Activated T-helper 2 cell treated with anti-CD3 and anti-CD28 coated beads, Interferon-gamma antibody, Interleukin-2, Interleukin-4, amounts not matched to agents 10 μg/mL and 5 μg/mL and 100 μg/mL, durations not matched to agents 14 hours and 24 hours and 36 hours (primary cell): ENCODE measurements around the gene INHA. TPM values are rescaled to one million over a fixed set of nuclear protein-coding genes. Genes with fewer than 3 reads are reported as not detected.

Experiments
- DNase-seq: peaks from one replicate; pipeline ENCODE4 v3.0.0; 2021; ENCODE audit warnings: low spot score
- H3K27ac Mint-ChIP-seq: one replicate; pipeline ENCODE4 v1.8.0; 2021; ENCODE audit warnings: mixed read lengths
- H3K27me3 Mint-ChIP-seq: one replicate; pipeline ENCODE4 v1.8.0; 2021; ENCODE audit warnings: low read depth, mixed read lengths
- H3K36me3 Mint-ChIP-seq: one replicate; pipeline ENCODE4 v1.8.0; 2021; ENCODE audit warnings: low read depth, mixed read lengths
- H3K4me1 Mint-ChIP-seq: one replicate; pipeline ENCODE4 v1.8.0; 2021; ENCODE audit warnings: low read depth, mixed read lengths
- H3K4me3 Mint-ChIP-seq: one replicate; pipeline ENCODE4 v1.8.0; 2021; ENCODE audit warnings: low read depth, mild to moderate bottlenecking, moderate library complexity, mixed read lengths
- H3K9me3 Mint-ChIP-seq: one replicate; pipeline ENCODE4 v1.8.0; 2021; ENCODE audit warnings: mixed read lengths
- intact Hi-C: fragments of 100-400 bp; cut with micrococcal nuclease; formaldehyde crosslinking; loops from one replicate; pipeline ENCODE4 v1.15.1; 2023
- total RNA-seq: library from RNA; stranded (reverse); gene quantifications from 2 replicates; pipeline ENCODE4 v1.2.3, GENCODE V29; 2022

INHA gene
- total RNA-seq, 1 donor from 2014 or later: not detected

- peaks cover 2% of the 10 kb centered on the region for H3K4me1 Mint-ChIP-seq
- intact Hi-C loops: no loop called here
- no peak for DNase-seq
- H3K27ac Mint-ChIP-seq: no peak overlapping the region
- no peaks in the 10 kb centered on the region for H3K9me3 Mint-ChIP-seq
- H3K36me3 Mint-ChIP-seq: no peaks in the 10 kb centered on the region
- H3K27me3 Mint-ChIP-seq: peaks cover 12% of the 10 kb centered on the region
- no peak overlapping the region for H3K4me3 Mint-ChIP-seq
Observed at GRCh38 chr2:219556413-219556812, 15.7 kb upstream of the INHA start.

DNA sequence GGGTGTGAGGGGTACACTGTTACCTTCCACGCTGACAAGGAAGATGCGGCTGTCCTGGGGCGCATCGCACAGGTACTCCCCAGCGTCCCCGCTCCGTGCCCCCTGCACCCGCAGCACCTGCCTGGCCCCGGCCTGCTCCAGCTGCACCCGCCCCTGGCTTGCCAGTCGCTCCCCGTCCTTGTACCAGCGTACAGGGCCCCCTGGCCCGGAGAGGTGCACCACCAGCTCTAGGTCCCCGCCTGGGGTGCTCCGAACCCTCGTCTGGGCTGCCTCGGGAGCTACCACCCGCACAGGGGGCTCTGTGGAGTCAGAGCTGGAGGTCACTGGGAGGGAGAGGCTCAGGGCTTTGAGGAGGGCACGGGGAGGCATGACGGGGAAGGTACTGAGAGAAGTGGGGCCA, 14.8 kb upstream of the INHA start:
- H3K4me1 Mint-ChIP-seq: no peaks in the 10 kb centered on the region
- no peaks in the 10 kb centered on the region for H3K9me3 Mint-ChIP-seq
- DNase-seq: no peak
- H3K4me3 Mint-ChIP-seq: no peak overlapping the region
- H3K36me3 Mint-ChIP-seq: no peaks in the 10 kb centered on the region
- H3K27ac Mint-ChIP-seq: no peak overlapping the region
- H3K27me3 Mint-ChIP-seq: peaks cover 9% of the 10 kb centered on the region
- intact Hi-C loops: no loop called here

GRCh38 chr2:219557791-219558785, 14.0 kb upstream of the INHA start:
- no peaks in the 10 kb centered on the region for H3K36me3 Mint-ChIP-seq
- no peaks in the 10 kb centered on the region for H3K4me1 Mint-ChIP-seq
- no peaks in the 10 kb centered on the region for H3K9me3 Mint-ChIP-seq
- DNase-seq: no peak
- intact Hi-C loops: loop anchor here (2.0 kb wide), 1 partner anchor 15 kb away; the partner anchor contains the start of gene CHPF
- peaks cover 9% of the 10 kb centered on the region for H3K27me3 Mint-ChIP-seq
- no peak overlapping the region for H3K4me3 Mint-ChIP-seq
- H3K27ac Mint-ChIP-seq: no peak overlapping the region

- intact Hi-C loops: loop anchor here (2.0 kb wide), 1 partner anchor 17 kb away; the partner anchor contains the start of gene CHPF
- Mint-ChIP-seq H3K27me3 (no peaks in the 10 kb centered on the region), H3K4me1 (no peaks in the 10 kb centered on the region), H3K36me3 (no peaks in the 10 kb centered on the region), H3K9me3 (no peaks in the 10 kb centered on the region), H3K4me3 (no peak overlapping the region), H3K27ac (no peak overlapping the region)
- DNase-seq: no peak
Observed at GRCh38 chr2:219559156-219559915, 12.8 kb upstream of the INHA start.

DNA sequence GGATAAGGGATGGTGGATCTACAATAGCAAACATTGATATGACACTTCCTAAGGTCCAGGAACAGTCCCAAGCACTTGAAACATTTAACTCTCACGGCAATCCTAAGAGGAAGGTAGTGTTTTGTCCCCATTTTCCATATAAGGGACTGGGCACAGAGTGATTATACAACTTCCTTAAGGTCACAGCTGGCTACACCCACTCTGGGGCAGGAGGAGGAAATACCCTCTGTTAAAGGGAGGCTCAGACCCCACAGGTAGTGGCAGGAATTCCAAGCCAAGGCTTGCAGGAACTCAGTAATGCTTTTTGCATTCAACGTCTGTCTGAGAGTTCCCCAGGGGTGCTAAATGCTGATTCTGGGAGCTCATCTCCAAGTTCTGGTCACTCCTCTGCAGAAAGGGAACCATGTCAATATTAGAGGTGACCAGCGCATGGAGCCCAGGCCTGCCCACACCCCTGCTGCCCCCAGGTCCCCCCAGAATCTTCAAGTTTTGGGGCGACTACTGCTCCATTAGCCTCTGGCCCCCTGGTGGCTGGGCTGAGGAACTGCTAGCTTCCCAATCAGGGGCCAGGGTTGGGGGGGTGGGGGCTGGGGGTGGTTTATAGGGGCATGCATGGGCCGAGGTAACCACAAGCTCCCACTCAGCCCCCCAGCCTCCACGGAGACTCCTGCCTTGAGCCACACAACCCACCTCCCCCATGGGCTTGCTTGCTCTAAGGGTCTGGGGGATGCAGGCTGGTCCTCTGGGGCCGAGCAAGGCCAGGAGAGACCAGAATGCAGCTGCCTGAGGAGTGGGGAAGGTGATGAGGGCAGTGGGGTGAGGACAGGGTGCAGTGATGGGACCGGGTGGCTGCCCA, 11.8 kb upstream of the INHA start:
- DNase-seq: no peak
- Mint-ChIP-seq H3K9me3 (no peaks in the 10 kb centered on the region), H3K4me3 (no peak overlapping the region), H3K36me3 (no peaks in the 10 kb centered on the region), H3K27ac (no peak overlapping the region), H3K27me3 (no peaks in the 10 kb centered on the region), H3K4me1 (no peaks in the 10 kb centered on the region)
- intact Hi-C loops: no loop called here

- no peaks in the 10 kb centered on the region for H3K4me1 Mint-ChIP-seq
- intact Hi-C loops: no loop called here
- H3K27me3 Mint-ChIP-seq: no peaks in the 10 kb centered on the region
- no peak overlapping the region for H3K27ac Mint-ChIP-seq
- H3K9me3 Mint-ChIP-seq: no peaks in the 10 kb centered on the region
- no peak for DNase-seq
- no peak overlapping the region for H3K4me3 Mint-ChIP-seq
- no peaks in the 10 kb centered on the region for H3K36me3 Mint-ChIP-seq
Observed at GRCh38 chr2:219560893-219561178, 11.3 kb upstream of the INHA start.

DNA sequence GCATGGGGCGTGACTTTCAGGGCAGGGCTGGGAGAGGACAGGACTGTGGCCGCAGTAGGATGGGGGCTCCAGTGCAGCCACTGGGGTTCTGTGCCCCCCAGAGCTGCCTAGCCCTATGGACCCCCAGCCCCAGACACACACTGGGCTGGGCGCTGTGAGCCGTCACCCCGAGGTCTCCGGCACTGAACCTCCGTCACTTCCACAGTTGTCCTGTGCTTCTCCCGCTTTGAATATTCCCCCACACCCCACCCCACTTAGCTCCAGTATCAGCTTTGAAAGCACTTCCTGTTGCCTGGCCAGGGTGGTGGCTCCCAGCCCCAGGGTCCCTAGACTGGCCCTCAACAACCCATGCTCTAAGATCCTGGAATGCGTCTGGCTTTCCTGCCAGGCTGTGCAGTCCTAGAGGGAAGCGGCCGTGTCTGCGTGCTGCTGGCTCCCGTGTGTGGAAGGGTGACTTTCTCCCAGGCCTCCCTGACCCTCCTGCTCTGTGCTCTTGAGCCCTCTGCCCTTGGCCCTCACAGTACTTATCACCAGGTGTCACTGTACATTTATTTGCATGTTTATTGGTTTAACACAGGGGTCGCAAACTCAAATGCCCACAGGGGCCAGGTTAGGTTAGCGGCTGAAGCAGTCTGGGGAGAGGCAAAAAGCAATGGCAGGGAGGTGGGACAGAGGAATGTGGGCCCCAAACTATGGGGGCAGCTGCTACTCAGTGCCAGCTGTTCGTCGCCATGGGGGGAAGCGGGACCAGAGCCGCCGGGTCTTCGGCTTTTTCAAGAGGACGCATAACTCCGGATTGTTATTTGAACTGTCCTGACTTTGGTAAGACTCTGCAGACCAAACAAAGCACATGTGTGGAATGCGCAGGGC, 10.7 kb upstream of the INHA start:
- Mint-ChIP-seq H3K27me3 (no peaks in the 10 kb centered on the region), H3K4me3 (no peak overlapping the region), H3K36me3 (no peaks in the 10 kb centered on the region), H3K4me1 (no peaks in the 10 kb centered on the region), H3K27ac (no peak overlapping the region), H3K9me3 (no peaks in the 10 kb centered on the region)
- no peak for DNase-seq
- intact Hi-C loops: no loop called here

GRCh38 chr2:219562049-219563020, 9.8 kb upstream of the INHA start:
- Mint-ChIP-seq H3K27me3 (no peaks in the 10 kb centered on the region), H3K36me3 (no peaks in the 10 kb centered on the region), H3K9me3 (no peaks in the 10 kb centered on the region), H3K4me3 (no peak overlapping the region), H3K4me1 (no peaks in the 10 kb centered on the region), H3K27ac (no peak overlapping the region)
- DNase-seq: no peak
- intact Hi-C loops: no loop called here

DNA sequence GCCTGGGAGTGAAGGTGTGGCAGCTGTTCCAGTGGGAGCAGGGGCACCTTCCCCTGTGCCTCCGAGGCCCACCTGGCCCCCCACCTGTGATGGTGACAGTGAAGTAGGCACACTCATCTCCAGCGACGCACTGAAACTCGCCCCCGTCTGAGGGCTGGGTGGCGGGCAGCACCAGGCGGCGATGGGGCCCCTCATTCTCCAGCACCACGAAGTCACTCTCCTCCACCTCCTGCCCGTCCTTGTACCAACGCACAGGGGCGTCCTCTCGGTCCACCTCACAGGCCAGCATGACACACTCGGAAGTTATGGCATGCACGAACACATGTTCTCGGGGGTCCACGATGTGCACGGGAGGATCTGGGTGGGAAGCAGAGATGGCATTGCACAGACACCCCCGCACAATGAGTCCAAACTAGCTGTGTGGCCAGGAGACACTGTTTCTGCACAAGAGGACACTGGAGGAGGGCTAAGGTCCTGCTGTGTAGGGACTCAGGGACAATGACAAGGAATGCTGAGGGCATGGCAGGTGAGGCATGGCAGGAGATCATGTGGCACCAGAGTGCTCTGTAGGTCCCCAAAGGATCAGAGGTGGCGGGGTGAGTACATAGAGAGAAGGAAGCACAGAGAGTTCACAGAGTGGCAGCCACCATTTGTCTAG, 8.7 kb upstream of the INHA start:
- H3K27ac Mint-ChIP-seq: no peak overlapping the region

GRCh38 chr2:219565130-219566080, 6.7 kb upstream of the INHA start:
- H3K4me3 Mint-ChIP-seq: no peak overlapping the region
- peaks cover 14% of the 10 kb centered on the region for H3K27me3 Mint-ChIP-seq
- no peaks in the 10 kb centered on the region for H3K9me3 Mint-ChIP-seq
- intact Hi-C loops: no loop called here
- no peaks in the 10 kb centered on the region for H3K4me1 Mint-ChIP-seq
- H3K27ac Mint-ChIP-seq: no peak overlapping the region
- DNase-seq: no peak
- H3K36me3 Mint-ChIP-seq: no peaks in the 10 kb centered on the region

More for the DNA sequence above, 8.7 kb upstream of the INHA start:
- H3K9me3 Mint-ChIP-seq: no peaks in the 10 kb centered on the region
- H3K4me3 Mint-ChIP-seq: no peak overlapping the region
- no peaks in the 10 kb centered on the region for H3K36me3 Mint-ChIP-seq
- intact Hi-C loops: no loop called here
- H3K4me1 Mint-ChIP-seq: no peaks in the 10 kb centered on the region
- H3K27me3 Mint-ChIP-seq: no peaks in the 10 kb centered on the region
- DNase-seq: no peak
